Measurements from ENCODE around the gene TTLL4.

DNA sequence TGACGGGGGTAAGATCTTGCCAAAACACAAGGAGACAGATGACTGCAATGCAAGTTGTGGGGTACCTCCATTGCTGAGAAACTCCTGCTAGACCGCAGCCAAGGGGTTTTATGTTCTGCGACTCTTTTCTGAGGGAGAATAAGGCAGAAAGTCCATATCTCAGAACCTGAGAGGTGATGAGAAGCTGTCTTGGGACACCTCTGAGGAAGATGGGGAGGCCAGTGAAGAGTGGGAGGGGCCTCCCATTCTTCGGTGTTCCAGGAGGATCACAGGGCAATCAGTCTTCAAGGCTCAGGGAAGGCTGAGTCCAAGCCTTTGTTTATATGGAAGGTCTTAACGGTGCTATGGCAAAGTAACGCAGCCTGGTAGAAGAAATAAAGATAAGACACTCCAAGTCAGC, 89.4 kb downstream of the TTLL4 start:
- TF ChIP-seq, protein P1, sequence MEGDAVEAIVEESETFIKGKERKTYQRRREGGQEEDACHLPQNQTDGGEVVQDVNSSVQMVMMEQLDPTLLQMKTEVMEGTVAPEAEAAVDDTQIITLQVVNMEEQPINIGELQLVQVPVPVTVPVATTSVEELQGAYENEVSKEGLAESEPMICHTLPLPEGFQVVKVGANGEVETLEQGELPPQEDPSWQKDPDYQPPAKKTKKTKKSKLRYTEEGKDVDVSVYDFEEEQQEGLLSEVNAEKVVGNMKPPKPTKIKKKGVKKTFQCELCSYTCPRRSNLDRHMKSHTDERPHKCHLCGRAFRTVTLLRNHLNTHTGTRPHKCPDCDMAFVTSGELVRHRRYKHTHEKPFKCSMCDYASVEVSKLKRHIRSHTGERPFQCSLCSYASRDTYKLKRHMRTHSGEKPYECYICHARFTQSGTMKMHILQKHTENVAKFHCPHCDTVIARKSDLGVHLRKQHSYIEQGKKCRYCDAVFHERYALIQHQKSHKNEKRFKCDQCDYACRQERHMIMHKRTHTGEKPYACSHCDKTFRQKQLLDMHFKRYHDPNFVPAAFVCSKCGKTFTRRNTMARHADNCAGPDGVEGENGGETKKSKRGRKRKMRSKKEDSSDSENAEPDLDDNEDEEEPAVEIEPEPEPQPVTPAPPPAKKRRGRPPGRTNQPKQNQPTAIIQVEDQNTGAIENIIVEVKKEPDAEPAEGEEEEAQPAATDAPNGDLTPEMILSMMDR (IDR thresholded peaks at IDR 0.05; ENCODE audit: insufficient read depth, low read length): no peak
- TF ChIP-seq POLR2AphosphoS5 (IDR thresholded peaks at IDR 0.05; ENCODE audit: low read depth) (no peak), GABPA (IDR thresholded peaks at IDR 0.05; ENCODE audit: low read depth) (no peak), SPI1 (IDR thresholded peaks at IDR 0.05; ENCODE audit: borderline replicate concordance, low read depth) (no peak)
- TF ChIP-seq, protein P2, sequence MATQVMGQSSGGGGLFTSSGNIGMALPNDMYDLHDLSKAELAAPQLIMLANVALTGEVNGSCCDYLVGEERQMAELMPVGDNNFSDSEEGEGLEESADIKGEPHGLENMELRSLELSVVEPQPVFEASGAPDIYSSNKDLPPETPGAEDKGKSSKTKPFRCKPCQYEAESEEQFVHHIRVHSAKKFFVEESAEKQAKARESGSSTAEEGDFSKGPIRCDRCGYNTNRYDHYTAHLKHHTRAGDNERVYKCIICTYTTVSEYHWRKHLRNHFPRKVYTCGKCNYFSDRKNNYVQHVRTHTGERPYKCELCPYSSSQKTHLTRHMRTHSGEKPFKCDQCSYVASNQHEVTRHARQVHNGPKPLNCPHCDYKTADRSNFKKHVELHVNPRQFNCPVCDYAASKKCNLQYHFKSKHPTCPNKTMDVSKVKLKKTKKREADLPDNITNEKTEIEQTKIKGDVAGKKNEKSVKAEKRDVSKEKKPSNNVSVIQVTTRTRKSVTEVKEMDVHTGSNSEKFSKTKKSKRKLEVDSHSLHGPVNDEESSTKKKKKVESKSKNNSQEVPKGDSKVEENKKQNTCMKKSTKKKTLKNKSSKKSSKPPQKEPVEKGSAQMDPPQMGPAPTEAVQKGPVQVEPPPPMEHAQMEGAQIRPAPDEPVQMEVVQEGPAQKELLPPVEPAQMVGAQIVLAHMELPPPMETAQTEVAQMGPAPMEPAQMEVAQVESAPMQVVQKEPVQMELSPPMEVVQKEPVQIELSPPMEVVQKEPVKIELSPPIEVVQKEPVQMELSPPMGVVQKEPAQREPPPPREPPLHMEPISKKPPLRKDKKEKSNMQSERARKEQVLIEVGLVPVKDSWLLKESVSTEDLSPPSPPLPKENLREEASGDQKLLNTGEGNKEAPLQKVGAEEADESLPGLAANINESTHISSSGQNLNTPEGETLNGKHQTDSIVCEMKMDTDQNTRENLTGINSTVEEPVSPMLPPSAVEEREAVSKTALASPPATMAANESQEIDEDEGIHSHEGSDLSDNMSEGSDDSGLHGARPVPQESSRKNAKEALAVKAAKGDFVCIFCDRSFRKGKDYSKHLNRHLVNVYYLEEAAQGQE (IDR thresholded peaks at IDR 0.05; ENCODE audit: insufficient replicate concordance, low read depth): no peak
